Measurements from ENCODE around the gene SPRY2. TPM values are rescaled to one million over a fixed set of nuclear protein-coding genes. Genes with fewer than 3 reads are reported as not detected.

The SPRY2 gene
- total RNA-seq, 3 donors from 2014 or later (not counting 1 experiment from before 2014, with no cell fraction given), result 2.7 to 7.3 (median 3.0) TPM

GRCh38 chr13:80371840-80372509, 31.0 kb upstream of the SPRY2 start:
- H3K27ac ChIP-seq (ENCODE audit: low read length), result no peak overlapping the region
- no peaks in the 10 kb centered on the region for H3K27me3 Mint-ChIP-seq (ENCODE audit: low read depth in 2 of 2)
- 92% methylated on average over 6 of the region's 6 CpGs for WGBS (ENCODE audit: insufficient coverage)
- no peaks in the 10 kb centered on the region for H3K9me3 ChIP-seq (ENCODE audit: control insufficient read depth, insufficient read depth, low read length)
- no peaks in the 10 kb centered on the region for H3K36me3 Mint-ChIP-seq
- intact Hi-C loops (cut with micrococcal nuclease), result no loop called here
- DNase-seq (no peak), ATAC-seq (no peak)
- no peaks in the 10 kb centered on the region for H3K4me1 Mint-ChIP-seq
- no peaks in the 10 kb centered on the region for H3K36me3 ChIP-seq (ENCODE audit: control insufficient read depth, insufficient read depth, low read length)
- H3K4me1 ChIP-seq (ENCODE audit: control insufficient read depth, insufficient read depth, low read length), result no peaks in the 10 kb centered on the region
- TF ChIP-seq, protein P1, sequence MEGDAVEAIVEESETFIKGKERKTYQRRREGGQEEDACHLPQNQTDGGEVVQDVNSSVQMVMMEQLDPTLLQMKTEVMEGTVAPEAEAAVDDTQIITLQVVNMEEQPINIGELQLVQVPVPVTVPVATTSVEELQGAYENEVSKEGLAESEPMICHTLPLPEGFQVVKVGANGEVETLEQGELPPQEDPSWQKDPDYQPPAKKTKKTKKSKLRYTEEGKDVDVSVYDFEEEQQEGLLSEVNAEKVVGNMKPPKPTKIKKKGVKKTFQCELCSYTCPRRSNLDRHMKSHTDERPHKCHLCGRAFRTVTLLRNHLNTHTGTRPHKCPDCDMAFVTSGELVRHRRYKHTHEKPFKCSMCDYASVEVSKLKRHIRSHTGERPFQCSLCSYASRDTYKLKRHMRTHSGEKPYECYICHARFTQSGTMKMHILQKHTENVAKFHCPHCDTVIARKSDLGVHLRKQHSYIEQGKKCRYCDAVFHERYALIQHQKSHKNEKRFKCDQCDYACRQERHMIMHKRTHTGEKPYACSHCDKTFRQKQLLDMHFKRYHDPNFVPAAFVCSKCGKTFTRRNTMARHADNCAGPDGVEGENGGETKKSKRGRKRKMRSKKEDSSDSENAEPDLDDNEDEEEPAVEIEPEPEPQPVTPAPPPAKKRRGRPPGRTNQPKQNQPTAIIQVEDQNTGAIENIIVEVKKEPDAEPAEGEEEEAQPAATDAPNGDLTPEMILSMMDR (IDR thresholded peaks at IDR 0.05), result no peak
- H3K27me3 ChIP-seq (ENCODE audit: control insufficient read depth, insufficient read depth, low read length), result no peaks in the 10 kb centered on the region
- H3K4me3 ChIP-seq (ENCODE audit: low read length), result no peak overlapping the region
- H3K27ac Mint-ChIP-seq, result no peak overlapping the region
- no peak overlapping the region for H3K4me3 Mint-ChIP-seq
- no peaks in the 10 kb centered on the region for H3K9me3 Mint-ChIP-seq

- H3K36me3 ChIP-seq (ENCODE audit: control insufficient read depth, insufficient read depth, low read length), result no peaks in the 10 kb centered on the region
- intact Hi-C loops (cut with micrococcal nuclease), result no loop called here
- no peaks in the 10 kb centered on the region for H3K27me3 ChIP-seq (ENCODE audit: control insufficient read depth, insufficient read depth, low read length)
- WGBS (ENCODE audit: insufficient coverage), result 82% methylated on average over 3 of the region's 3 CpGs
- ATAC-seq, result no peak
- Mint-ChIP-seq H3K36me3 (no peaks in the 10 kb centered on the region), H3K27me3 (ENCODE audit: low read depth in 2 of 2) (no peaks in the 10 kb centered on the region), H3K4me3 (no peak overlapping the region), H3K27ac (no peak overlapping the region), H3K4me1 (peaks cover 2% of the 10 kb centered on the region in 2 donors), H3K9me3 (no peaks in the 10 kb centered on the region)
- H3K9me3 ChIP-seq (ENCODE audit: control insufficient read depth, insufficient read depth, low read length), result no peaks in the 10 kb centered on the region
- no peak overlapping the region for H3K4me3 ChIP-seq (ENCODE audit: low read length)
- DNase-seq, result no peak
- no peak overlapping the region for H3K27ac ChIP-seq (ENCODE audit: low read length)
- peaks cover 3% of the 10 kb centered on the region for H3K4me1 ChIP-seq (ENCODE audit: control insufficient read depth, insufficient read depth, low read length)
- TF ChIP-seq, protein P1 (IDR thresholded peaks at IDR 0.05), result no peak
Measured at GRCh38 chr13:80367473-80367872, 26.5 kb upstream of the SPRY2 start.

DNA sequence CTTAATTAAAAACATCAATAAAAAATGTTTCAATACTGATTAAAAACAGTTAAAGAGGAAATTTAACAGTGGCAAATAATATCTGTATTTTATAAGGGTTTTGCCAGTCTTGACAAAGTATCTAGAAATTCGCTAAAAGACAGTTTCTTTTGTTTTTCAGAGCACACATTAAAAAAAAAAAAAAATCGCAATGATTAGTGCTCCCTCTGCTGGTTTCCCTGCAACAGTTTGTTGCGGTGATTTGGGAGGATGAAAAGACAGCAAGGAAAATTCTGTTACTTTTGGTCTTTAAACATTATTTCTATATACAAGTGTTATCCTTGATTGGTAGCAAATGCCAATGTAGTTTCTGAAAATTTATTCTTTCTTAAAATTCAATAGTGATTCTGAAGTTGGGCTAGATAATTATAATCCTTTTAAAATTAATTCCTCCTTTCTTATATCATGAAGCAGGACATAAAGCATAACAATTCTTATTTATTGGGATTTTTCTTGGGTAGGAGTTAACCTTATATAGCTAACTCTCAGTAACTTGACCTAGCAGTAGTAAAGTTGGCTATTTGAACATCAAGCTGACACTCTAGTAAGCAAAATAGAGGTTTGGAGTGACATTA, 23.1 kb upstream of the SPRY2 start:
- Histone ChIP-seq H3K36me3 (ENCODE audit: control insufficient read depth, insufficient read depth, low read length) (no peaks in the 10 kb centered on the region), H3K27me3 (ENCODE audit: control insufficient read depth, insufficient read depth, low read length) (no peaks in the 10 kb centered on the region), H3K4me3 (ENCODE audit: low read length) (no peak overlapping the region), H3K27ac (ENCODE audit: low read length) (no peak overlapping the region), H3K4me1 (ENCODE audit: control insufficient read depth, insufficient read depth, low read length) (peaks cover 9% of the 10 kb centered on the region), H3K9me3 (ENCODE audit: control insufficient read depth, insufficient read depth, low read length) (no peaks in the 10 kb centered on the region)
- Mint-ChIP-seq H3K27me3 (ENCODE audit: low read depth in 2 of 2) (no peaks in the 10 kb centered on the region), H3K27ac (no peak overlapping the region), H3K9me3 (no peaks in the 10 kb centered on the region), H3K4me3 (no peak overlapping the region), H3K36me3 (no peaks in the 10 kb centered on the region), H3K4me1 (peaks cover 12 to 16% of the 10 kb centered on the region in 2 donors)
- peak in 1 of 2 donors; percentile 21 for DNase-seq
- intact Hi-C loops (cut with micrococcal nuclease), result no loop called here
- WGBS (ENCODE audit: insufficient coverage), result no CpG with 5 or more reads among the region's 3 CpGs
- no peak for ATAC-seq
- TF ChIP-seq, protein P1 (IDR thresholded peaks at IDR 0.05), result peak; percentile 66

Data from natural killer cell (primary cell).